NCI-H1417 (cell line): ENCODE results near the gene RASGRP3.
A peak's percentile ranks its signal among the peaks of the same experiment; 100 is the strongest.
"Not testable (repeated sequence)": the region's sequence is repeated elsewhere in the genome, so short reads cannot be mapped to it uniquely, and the experiment has no call there.

ENCODE experiments used
- DNase-seq, 3 experiments: peaks; one replicate each; lab custom pipeline; 2025; lab: John Stamatoyannopoulos, UW

The RASGRP3 gene

DNA sequence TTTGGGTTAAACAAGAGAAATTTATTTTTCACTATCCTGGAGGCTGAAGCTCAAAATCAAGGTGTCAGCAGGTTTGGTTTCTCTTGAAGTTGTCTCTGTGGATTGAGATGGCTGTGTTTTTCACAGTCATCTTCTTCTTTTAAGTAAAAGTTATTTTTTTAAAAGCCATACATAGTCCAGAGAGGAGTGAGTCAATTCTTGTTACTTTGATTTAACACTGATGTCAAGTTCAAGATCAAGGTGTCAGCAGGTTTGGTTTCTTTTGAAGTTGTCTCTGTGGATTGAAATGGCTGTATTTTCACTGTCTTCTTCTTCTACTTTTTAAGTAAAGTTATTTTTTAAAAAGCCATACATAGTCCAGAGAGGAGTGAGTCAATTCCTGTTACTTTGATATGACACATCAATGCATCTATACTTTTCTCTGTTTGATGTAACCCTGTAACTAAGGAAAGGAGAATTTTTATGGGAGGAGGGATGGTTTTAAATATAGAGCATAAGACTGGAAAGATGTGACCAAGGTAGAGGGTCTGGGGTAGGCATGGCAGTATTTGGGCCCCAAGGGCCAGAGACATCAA lies 22.5 kb upstream of the RASGRP3 start:
- no peak for DNase-seq

DNA sequence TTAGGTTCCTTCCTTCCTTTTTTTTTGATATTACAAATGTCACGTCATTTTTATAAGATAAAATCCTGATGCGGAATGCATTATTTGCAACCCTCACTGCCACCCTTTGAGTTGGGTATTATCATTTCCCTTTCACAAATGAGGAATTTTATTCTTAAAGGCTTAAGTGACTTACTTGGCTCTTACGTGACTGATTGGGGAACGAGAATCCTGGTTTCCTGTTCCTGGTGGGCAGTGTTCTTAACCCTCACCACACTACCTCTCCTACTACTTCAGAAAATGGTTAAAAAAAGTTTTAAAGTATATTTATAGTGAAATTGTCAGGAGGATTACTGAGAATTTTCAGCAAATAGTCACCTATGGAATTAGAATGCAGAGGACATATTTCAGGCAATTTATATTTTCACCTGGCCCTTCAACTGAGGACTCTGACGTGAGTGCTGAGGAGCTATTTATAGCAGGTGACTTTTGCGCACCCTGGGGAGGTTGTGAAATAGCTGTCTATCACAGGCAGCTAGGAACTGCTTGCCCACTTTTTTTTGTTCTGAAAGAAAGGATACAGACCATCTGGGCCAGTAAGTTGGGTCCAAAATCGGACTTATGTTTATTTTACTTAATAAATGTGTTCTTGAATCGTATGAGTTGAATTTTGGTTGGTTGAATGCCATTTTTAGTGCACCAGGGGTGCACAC lies 18.7 kb upstream of the RASGRP3 start:
- DNase-seq: peak; percentile 63 to 79 (median 68)

DNA sequence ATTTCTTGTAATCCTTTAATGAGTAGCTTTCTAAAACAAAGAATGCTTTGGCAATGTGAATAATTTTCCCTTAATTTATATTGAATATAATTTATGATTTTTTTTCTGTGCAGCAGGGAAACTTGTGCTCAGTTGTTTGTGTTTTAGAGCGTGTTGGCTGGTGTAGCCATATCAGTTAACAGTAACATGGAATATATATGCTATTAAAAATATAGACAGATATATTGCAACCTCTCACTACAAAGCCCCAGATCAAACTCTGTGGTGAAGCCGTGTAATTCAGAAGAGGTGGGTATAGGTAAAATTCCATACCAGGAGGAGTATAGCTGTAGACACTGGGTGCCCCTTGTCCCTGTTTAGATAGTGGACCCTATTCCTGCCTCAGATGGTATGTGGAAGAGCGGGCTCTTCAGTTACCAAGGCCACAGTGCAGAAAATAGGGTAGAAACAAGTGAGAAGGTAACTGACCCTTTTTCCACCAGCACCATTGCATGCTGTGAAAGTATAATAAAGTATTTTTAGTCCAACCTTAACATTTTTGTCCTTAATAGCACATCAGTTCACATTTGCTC lies 18.1 kb upstream of the RASGRP3 start:
- DNase-seq: no peak

- no peak for DNase-seq
These were observed 16.7 kb upstream of the RASGRP3 start for GRCh38 chr2:33459745-33460144.

GRCh38 chr2:33462512-33462911 lies 13.9 kb upstream of the RASGRP3 start:
- not testable (repeated sequence) for DNase-seq

DNA sequence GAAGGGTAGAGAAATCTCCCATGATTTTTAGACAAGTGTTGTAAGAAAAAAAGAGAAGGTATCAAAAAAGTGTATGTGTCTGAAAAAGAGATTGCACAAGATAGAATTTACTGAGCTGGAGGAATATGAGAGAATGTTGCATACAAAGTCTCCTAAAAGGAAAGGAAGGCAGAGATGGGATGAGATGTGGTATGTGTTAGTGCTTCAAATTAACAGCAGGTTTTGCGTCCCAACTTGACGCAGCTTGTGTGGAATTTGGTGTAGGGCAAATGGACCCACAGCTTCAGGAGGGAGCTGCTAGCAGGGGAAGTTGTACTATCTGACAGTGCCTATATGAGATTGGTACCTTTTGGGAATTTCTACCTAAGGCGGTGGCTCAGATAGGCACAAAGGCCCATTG lies 9.0 kb upstream of the RASGRP3 start:
- no peak for DNase-seq

- no peak for DNase-seq
These were observed 7.2 kb upstream of the RASGRP3 start for GRCh38 chr2:33469238-33469637.

- peak; percentile 86 to 93 (median 93) for DNase-seq
These were observed 972 bp upstream of the RASGRP3 start for GRCh38 chr2:33475224-33476130.

DNA sequence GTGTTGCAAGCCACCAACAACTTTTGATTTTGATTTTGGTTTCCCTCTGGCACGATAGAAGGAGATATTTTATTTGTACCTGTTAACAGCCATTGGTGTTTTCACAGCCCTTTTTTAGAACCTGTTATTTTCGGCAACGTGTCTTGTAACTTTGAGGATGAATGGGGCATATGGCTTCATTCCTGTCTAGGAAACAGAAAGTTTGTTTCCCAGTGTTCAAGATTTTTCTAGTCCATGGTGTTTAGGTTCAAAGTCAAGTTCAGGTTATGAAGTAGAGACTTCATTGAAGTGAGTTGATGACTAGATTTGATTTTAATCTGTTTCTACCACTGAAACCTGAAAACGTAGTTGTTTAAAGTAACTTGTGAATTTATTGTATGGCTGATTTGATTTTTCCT lies 343 bp downstream of the RASGRP3 start:
- DNase-seq: no peak

GRCh38 chr2:33477473-33478468 lies 1.3 kb downstream of the RASGRP3 start:
- no peak for DNase-seq

- no peak for DNase-seq
These were observed 2.7 kb downstream of the RASGRP3 start for GRCh38 chr2:33478968-33479731.

- DNase-seq: no peak
These were observed 6.1 kb downstream of the RASGRP3 start for GRCh38 chr2:33482518-33482917.

- DNase-seq: no peak
These were observed 7.7 kb downstream of the RASGRP3 start for GRCh38 chr2:33484042-33484621.

DNA sequence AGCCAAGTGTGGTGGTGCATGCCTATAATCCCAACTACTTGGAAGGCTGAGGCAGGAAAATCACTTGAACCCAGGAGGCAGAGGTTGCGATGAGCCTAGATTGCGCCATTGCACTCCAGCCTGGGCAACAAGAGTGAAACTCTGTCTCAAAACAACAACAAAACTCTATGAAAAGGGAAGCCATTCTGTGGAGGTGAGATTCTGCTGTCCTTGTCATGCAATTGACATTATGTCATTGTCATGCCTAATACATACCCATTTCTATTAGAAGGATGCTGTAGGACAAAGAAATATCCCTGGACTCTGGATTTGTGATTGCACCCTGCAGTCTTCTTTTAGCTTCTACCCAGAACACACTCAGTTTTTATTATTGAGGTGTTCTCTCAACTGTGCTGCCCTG lies 8.6 kb downstream of the RASGRP3 start:
- no peak for DNase-seq

DNA sequence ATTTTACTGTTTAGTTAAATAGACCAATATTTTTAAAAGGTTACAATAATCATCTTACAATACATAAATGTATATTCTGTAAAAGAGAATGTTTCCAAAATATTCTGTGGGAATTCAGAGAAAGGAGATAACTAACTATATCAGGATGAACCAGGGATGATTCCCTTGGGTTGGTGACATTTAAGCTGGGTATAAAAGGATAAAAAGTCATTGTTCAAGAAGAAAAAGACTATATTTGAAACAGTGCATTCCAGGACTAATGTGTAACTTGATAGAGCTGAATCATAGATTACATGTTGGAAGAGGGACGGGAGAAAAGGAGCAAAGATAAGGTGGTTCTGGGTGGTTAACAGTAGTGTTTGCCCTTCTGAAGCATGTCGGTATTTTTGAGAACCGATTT lies 10.1 kb downstream of the RASGRP3 start:
- DNase-seq: no peak

DNA sequence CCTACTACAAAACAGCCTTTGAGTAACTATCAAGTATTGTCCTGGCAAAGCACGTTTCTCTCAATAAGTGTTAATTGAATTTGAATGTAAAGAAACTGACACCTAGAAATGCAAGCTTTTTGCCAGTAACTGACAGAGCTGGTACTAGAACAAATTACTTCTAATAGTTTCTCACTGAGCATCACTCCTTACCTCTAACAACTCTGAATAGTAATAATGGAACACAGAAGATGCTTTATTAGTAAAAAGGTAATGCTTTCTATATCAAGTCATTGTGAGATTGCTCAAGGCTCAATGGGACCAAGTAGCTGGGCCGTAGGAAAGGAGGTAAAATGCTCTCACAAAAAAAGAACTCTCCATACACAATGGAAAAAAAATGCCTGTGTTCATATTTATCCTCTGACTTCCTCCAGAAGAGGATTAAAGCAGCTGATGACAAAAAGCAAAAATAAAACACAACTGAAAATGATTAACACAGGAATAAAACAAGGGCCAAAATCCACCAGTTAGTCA lies 11.8 kb downstream of the RASGRP3 start:
- DNase-seq: no peak

GRCh38 chr2:33488715-33489540 lies 12.5 kb downstream of the RASGRP3 start:
- no peak for DNase-seq

DNA sequence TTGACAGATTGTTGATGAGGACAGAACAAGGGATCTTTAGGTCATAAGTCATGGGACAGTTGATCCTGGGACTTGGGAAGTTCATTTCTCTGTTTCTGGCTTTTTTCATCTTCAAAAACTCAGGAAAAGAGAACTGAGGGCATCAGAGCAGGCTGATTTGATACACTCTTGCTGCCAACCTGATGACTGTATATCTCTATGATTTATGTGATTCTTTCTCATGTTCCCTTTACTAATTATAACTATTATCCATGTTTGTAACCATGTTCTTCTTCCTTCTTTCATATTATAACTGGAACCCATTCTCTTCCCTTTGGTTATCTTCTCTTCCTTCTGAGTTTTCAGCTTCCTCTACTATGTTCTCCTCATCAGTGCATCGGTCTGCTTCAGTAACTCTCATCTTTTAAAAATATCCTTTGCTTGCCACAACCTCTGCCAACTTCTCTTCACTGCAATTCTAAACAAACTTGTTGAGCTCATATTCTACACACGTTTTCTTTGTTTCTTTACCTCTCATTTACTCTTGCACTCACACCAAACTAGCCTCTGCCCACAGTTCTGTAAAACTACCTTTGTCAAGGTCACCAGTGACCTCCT lies 13.5 kb downstream of the RASGRP3 start:
- DNase-seq: no peak
